GM21786 (cell line): ENCODE results near the gene APOBEC3F.
"Not testable (repeated sequence)": the region's sequence is repeated elsewhere in the genome, so short reads cannot be mapped to it uniquely, and the experiment has no call there.

Experiments
- ATAC-seq: cut with Tn5 transposase; IDR thresholded peaks from one replicate; pipeline ENCODE4 v1.9.1; 2021; ENCODE audit not compliant: unreplicated experiment

The APOBEC3F gene

DNA sequence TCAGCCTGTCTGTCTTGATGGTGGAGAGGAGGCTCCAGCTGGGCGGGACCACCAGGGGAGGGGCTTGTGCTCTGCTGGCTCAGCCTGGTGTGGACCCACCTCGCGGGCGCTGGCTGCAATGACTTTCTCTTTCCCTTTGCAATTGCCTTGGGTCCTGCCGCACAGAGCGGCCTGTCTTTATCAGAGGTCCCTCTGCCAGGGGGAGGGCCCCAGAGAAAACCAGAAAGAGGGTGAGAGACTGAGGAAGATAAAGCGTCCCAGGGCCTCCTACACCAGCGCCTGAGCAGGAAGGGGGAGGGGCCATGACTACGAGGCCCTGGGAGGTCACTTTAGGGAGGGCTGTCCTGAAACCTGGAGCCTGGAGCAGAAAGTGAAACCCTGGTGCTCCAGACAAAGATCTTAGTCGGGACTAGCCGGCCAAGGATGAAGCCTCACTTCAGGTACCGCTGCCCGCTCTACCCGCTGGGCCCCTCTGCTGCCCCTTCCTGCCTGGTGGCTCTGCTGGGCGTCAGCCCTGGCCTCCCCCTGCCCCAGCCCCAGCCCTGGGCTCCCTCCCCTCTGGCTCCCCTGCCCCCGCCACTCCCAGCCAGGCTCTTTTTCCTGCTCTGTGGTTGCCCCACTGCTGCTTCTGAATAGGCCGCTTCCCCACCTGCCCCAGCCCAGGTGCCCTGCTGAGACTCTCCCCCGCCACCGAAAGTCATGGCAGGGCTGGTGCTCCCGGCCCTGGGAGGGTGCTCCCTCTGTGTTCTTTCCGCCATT lies at the start of gene APOBEC3F:
Gene APOBEC3F, plus strand, starts transcription at position 327 of the 759 bp plus-strand sequence. Its CDS starts 97 bp downstream, at position 424.
- peak; percentile 96 for ATAC-seq

- not testable (repeated sequence) for ATAC-seq
Observed at GRCh38 chr22:38992871-38993371, 47.7 kb upstream of the APOBEC3F start.

DNA sequence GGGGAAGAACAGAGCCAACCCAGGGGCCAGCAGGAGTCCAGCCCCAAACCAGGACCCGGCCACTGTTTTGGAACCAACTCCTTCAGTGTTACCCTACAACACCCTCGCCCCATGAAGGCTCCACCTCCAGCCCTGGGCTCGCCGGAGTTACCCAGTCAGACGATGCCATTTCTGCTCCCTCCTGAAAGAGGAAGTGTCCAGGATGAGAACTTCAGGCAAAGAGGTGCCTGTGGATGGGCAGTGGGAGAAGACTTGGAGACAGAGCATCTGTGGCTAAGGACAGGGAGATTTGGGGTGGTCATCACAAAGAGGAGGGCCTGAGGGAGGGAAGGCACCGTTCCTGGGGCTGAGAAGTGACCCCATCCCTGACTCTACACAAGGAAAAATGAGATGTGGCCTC lies 44.6 kb upstream of the APOBEC3F start:
- ATAC-seq: no peak

- no peak for ATAC-seq
Observed at GRCh38 chr22:38997518-38997917, 43.1 kb upstream of the APOBEC3F start.

GRCh38 chr22:39003165-39003638 lies 37.5 kb upstream of the APOBEC3F start:
- ATAC-seq: no peak

DNA sequence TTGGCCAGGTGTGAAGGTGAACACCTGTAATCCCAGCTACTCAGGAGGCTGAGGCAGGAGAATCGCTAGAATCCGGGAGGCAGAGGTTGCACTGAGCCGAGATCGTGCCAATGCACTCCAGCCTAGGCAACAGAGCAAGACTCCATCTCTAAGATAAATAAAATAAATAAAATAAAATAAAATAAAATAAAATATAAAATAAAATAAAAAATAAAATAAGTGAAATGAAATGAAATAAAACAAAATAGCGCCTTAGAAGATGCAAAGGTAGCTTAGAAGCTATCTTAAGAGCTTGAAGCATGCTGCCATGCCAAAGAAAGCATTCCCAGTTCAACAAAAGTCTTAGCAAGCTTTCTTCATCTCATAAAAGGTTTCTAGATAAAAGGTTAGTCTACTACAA lies 33.5 kb upstream of the APOBEC3F start:
- ATAC-seq: no peak

GRCh38 chr22:39008271-39008850 lies 32.3 kb upstream of the APOBEC3F start:
- not testable (repeated sequence) for ATAC-seq

- no peak for ATAC-seq
Observed at GRCh38 chr22:39010946-39011345, 29.7 kb upstream of the APOBEC3F start.

DNA sequence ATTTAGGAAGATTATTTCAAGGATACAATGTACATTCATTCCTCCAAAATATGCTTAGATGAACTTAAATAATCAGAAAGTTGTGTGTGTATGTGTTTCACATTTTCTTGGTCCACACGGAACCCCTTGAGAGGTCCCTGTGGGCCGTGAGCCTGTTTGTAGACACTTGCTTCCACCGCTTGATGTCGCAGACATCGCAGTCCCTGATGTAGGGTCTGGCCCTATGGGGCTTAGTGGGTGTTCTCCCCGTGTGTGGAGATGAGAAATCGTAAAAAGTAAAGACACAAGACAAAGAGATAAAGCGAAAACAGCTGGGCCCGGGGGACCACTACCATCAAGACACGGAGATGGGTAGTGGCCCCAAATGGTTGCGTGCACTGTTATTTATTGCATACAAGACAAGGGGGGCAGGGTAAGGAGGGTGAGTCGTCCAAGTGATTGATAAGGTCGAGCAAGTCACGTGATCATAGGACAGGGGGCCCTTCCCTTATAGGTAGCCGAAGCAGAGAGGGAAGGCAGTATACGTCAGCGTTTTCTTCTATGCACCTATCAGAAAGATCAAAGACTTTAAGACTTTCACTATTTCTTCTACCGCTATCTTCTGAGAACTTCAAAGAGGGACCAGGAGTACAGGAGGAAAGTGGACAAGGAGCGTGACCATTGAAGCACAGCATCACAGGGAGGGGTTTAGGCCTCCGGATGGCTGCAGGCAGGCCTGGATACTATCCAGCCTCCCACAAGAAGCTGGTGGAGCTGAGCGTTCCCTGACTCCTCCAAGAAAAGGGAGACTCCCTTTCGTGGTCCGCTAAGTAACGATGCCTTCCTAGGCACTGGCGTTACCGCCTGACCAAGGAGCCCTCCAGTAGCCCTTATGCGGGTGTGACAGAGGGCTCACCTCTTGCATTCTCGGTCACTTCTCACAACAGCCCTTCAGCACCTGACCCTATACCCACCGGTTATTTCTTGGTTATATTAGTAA lies 27.8 kb upstream of the APOBEC3F start:
- no peak for ATAC-seq

- not testable (repeated sequence) for ATAC-seq
Observed at GRCh38 chr22:39013561-39013941, 27.1 kb upstream of the APOBEC3F start.

- ATAC-seq: peak; percentile 73
Observed at GRCh38 chr22:39013942-39014722, 26.5 kb upstream of the APOBEC3F start, which contains the start of gene APOBEC3C. Gene APOBEC3C (plus strand): TSS chr22:39014257. CDS start chr22:39014363, 106 bp downstream.

GRCh38 chr22:39014723-39015121 lies 25.9 kb upstream of the APOBEC3F start:
- ATAC-seq: not testable (repeated sequence)

GRCh38 chr22:39016592-39016991 lies 24.1 kb upstream of the APOBEC3F start:
- ATAC-seq: no peak

- ATAC-seq: no peak
Observed at GRCh38 chr22:39017596-39018365, 22.9 kb upstream of the APOBEC3F start.

GRCh38 chr22:39020021-39020651 lies 20.5 kb upstream of the APOBEC3F start:
- ATAC-seq: not testable (repeated sequence)

DNA sequence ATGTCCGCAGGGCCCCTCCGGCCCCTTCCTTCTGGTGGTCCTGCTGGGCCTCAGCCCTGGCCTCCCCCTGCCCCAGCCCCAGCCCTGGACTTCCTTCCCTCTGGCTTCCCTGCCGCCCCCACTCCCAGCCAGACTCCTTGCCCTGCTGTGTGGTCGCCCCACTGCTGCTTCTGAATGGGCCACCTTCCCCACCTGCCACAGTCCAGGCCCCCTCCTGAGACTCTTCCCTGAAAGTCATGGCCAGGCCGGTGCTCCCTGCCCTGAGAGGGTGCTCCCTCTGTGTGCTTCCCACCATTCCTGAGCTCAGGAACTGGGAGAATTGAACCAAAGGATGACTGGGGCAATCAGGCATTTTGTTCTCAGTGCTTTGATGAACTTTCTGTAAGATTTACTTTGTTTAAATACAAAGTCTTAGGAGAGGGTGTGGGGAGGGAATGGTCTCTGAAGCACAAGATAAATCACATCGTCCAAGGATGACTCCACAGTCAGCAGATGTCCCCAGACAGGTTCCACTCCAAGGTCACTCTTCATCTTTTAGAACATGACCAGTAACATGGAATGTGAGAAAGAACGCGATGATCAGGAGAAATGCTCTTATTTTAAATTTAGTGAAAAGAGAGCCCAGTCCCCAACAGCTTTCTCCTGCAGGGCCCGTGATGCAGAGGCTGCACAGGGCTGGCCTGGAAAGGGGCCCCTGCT lies 19.0 kb upstream of the APOBEC3F start:
- ATAC-seq: no peak

DNA sequence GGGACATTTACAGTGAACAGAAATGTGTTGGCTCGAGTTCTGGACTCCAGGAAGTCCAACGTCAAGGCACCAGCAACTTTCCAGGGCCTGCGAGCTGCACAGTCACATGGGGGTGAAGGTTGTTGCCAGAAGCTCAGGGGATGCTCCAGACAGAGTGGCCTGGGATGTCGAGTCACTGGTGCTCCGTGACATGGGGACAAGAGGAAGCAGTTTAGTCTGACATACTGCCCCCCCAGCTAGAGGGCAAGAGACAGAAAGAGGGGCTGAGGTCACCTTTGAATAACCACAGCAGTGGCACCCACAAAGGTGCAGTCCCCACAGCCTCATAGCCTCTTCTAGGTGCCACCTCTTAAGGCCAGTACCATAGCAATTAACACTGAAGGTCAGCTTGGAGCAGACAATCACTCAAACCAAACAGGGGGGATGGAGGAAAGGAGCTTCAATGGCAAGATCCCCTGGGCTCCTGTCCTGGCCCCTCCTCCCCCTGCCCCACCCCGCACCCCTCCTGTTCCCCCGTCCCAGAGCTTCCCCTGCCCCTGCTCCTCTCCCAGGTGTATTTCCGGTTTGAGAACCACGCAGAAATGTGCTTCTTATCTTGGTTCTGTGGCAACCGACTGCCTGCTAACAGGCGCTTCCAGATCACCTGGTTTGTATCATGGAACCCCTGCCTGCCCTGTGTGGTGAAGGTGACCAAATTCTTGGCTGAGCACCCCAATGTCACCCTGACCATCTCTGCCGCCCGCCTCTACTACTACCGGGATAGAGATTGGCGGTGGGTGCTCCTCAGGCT lies 15.9 kb upstream of the APOBEC3F start:
- ATAC-seq: no peak
